ENCODE measurements around the gene NRSN2. TPM values are rescaled to one million over a fixed set of nuclear protein-coding genes. Genes with fewer than 3 reads are reported as not detected.

NRSN2 gene
- total and polyA plus RNA-seq, 2 experiments from 2014 or later, result 111 to 170 TPM

DNA sequence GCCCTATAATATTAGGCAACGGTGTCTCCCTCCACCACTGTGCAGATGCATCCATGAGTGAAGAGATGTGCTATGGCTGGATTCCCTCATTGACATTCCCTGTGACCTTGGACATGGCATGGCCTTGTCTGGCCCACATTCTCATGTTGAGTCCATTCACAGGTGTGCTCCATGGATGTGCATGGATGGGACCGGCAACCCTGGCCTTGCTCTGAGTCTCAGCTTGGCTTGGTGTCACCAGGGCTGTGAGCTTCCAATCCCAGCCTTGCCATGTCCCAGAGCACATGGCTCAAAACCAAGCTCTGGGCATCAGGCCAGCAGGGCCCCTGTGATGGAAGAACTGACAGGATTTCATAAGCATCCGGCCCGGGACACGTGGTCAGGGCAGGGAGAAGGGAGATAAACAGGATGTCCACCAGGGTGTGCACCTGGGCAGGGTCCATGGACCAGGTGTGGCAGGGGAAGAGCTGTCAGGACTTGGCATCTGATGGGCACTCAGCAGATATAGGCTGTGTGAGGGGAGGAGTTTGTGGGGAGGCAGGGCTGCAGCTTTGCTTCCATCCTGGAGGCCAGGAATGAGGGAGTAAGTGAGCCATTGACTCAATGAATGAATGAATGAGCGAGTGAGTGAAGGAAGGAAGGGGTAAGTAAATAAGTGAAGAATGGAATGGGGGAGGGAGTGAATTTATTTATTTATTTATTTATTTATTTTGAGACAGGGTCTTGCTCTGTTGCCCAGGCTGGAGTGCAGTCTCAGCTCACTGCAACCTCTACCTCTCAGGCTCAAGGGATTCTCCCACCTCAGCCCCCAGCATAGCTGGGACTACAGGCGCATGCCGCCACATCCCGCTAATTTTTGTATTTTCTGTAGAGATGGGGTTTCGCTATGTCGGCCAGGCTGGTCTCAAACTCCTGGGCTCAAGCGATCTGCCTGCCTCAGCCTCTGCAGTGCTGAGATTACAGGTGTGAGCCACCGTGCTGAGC lies 15.7 kb downstream of the NRSN2 start:
- TF ChIP-seq, protein P1, sequence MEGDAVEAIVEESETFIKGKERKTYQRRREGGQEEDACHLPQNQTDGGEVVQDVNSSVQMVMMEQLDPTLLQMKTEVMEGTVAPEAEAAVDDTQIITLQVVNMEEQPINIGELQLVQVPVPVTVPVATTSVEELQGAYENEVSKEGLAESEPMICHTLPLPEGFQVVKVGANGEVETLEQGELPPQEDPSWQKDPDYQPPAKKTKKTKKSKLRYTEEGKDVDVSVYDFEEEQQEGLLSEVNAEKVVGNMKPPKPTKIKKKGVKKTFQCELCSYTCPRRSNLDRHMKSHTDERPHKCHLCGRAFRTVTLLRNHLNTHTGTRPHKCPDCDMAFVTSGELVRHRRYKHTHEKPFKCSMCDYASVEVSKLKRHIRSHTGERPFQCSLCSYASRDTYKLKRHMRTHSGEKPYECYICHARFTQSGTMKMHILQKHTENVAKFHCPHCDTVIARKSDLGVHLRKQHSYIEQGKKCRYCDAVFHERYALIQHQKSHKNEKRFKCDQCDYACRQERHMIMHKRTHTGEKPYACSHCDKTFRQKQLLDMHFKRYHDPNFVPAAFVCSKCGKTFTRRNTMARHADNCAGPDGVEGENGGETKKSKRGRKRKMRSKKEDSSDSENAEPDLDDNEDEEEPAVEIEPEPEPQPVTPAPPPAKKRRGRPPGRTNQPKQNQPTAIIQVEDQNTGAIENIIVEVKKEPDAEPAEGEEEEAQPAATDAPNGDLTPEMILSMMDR (IDR thresholded peaks at IDR 0.05; ENCODE audit: low read depth, low read length), result peak; percentile 61
- H3K9me3 ChIP-seq (ENCODE audit: low read depth), result no peaks in the 10 kb centered on the region
- H3K27me3 ChIP-seq, result no peaks in the 10 kb centered on the region
- no peaks in the 10 kb centered on the region for H3K36me3 ChIP-seq
- H3K4me3 ChIP-seq, result no peak overlapping the region
- peak in 1 of 2 donors; percentile 95 for DNase-seq (ENCODE audit: low read depth in 1 of 2, low spot score in 1 of 2)
- H3K4me1 ChIP-seq (ENCODE audit: low read depth), result peaks cover 9% of the 10 kb centered on the region
- no peak overlapping the region for H3K27ac ChIP-seq

DNA sequence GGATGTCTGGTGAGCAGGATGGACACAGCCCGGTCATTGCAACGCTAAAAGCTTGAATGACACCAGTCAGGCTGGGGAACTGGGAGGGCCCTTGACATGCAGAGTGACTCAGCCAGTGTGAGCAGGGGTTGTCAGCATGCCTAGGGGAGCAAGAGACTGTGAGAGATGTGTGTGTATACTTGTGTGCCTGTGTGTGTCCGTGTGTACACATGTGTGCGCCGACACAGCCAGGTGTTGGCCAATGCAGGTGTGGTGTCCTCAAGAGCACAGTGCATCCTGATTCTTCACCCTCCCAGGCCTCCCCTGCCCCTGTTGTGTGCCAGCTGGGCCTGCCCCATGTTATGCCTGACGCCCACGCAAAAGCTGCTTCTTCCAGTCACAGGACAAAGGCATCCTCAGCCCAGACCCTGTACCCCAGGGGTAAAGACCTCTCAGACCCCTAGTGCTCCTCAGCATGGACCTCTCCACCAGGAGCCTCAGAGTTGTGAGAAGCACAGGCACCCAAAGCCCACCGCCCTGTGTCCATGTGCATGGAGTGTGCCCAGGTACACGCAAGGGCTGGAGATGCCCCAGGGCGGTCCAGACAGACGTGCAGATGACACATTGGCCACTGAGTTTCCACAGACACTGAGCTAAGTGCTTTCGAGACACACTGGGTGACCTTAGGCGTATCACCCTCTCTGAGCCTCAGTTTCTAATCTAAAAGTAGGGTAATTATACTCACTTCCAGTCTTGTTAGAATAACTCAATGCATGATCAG lies 16.6 kb downstream of the NRSN2 start:
- Histone ChIP-seq H3K4me3 (no peak overlapping the region), H3K9me3 (ENCODE audit: low read depth) (no peaks in the 10 kb centered on the region), H3K36me3 (no peaks in the 10 kb centered on the region), H3K27ac (no peak overlapping the region), H3K27me3 (no peaks in the 10 kb centered on the region), H3K4me1 (ENCODE audit: low read depth) (peaks cover 9% of the 10 kb centered on the region)
- TF ChIP-seq, protein P1 (IDR thresholded peaks at IDR 0.05; ENCODE audit: low read depth, low read length), result no peak
- DNase-seq (ENCODE audit: low read depth in 1 of 2, low spot score in 1 of 2), result no peak

DNA sequence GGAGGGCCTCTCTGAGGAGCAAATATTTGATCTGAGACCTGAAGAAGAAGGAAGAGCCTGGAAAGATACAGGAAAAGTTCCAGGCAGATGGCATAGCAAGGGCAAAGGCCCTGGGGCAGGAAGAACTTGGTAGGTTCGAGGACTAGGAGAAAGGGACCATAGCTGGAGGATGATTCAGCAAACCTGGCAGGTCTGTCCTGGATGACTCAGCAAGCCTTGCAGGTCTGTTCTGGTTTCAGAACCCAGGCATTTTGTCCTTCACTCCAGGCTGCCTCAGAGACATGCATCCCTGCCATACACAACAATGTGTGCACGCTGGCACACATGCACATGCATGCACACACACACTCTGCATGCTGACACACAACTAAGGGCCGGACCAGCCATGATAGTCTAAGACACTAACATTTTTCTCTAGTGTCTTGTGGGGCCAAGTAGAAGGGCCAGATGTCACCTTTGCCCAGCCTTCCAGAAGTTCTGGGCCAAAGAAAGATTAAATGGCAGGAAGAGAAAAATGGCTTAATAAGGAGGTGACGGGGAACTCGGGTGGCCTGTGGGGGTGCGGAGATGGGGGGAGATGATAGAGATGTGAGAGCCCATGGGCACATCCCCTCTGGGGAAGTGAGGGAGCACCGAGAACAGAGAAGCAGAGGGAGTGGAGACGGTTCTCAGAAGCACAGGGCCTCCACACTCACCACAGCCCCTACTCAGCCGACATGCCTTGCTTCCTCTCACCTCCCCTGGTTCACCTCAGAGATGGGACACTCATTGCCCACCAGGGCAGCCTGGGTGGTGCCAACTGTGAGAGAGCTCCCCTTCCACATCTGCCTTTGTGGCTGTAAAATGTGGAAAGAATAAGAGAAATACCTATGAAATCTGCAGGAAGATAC lies 18.2 kb downstream of the NRSN2 start:
- TF ChIP-seq, protein P1 (IDR thresholded peaks at IDR 0.05; ENCODE audit: low read depth, low read length), result no peak
- Histone ChIP-seq H3K9me3 (ENCODE audit: low read depth) (no peaks in the 10 kb centered on the region), H3K27me3 (no peaks in the 10 kb centered on the region), H3K4me3 (no peak overlapping the region), H3K4me1 (ENCODE audit: low read depth) (peaks cover 9% of the 10 kb centered on the region), H3K36me3 (no peaks in the 10 kb centered on the region), H3K27ac (no peak overlapping the region)
- DNase-seq (ENCODE audit: low read depth in 1 of 2, low spot score in 1 of 2), result no peak

DNA sequence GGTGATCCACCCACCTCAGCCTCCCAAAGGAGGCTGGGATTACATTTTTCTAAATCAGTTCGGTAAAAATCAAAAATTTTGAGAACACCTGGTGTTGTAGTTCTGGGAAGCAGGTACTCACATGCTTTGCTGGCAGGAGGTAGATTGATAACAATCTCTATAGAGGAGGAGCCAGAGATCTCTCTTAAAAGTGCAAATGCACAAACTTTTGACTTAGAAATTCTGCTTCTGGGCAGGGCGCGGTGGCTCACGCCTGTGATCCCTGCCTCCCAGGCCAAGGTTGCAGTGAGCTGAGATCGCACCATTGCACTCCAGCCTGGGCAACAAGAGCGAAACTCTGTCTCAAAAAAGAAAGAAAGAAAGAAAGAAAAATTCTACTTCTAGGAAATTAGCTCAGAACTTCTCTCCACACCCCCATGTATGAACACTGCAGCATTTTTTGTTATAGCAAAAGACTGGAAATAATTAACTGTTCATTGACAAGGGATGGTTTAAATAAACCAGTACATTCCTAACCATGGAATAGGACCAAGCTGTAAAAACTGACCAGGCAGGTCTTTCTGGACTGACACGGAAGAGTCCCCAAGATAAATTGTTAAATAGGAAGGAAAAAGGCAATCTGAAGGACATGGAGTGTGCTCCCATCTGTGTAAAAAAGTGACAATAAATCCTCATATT lies 19.3 kb downstream of the NRSN2 start:
- Histone ChIP-seq H3K27ac (no peak overlapping the region), H3K27me3 (no peaks in the 10 kb centered on the region), H3K4me1 (ENCODE audit: low read depth) (no peaks in the 10 kb centered on the region), H3K4me3 (no peak overlapping the region), H3K36me3 (no peaks in the 10 kb centered on the region), H3K9me3 (ENCODE audit: low read depth) (no peaks in the 10 kb centered on the region)
- TF ChIP-seq, protein P1 (IDR thresholded peaks at IDR 0.05; ENCODE audit: low read depth, low read length), result no peak
- DNase-seq (ENCODE audit: low read depth in 1 of 2, low spot score in 1 of 2), result no peak

All from cardiac muscle cell (in vitro differentiated cells and primary cell).